HEK293T (cell line): ENCODE data around the gene SH3BP5L.
"Not testable (repeated sequence)": the region's sequence is repeated elsewhere in the genome, so short reads cannot be mapped to it uniquely, and the experiment has no call there.

ENCODE experiments used
- CTCF ChIA-PET: fragments of 350-600 bp; formaldehyde crosslinking; extraction: SDS; loops from one replicate; lab custom pipeline; 2021; ENCODE audit warnings: antibody characterized with exemption, inconsistent platforms; lab: Yijun Ruan, JAX
- POLR2A ChIA-PET: fragments of 350-600 bp; formaldehyde crosslinking; extraction: SDS; loops from one replicate; lab custom pipeline; 2020; ENCODE audit warnings: antibody characterized with exemption, inconsistent platforms; lab: Yijun Ruan, JAX
- DNase-seq: peaks from one replicate; pipeline ENCODE4 v3.0.0; 2012; ENCODE audit warnings: mixed read lengths; ENCODE audit errors: extremely low spot score
- ARNT ChIP-seq: fragments of 450-650 bp; IDR thresholded peaks from 2 replicates; pipeline ENCODE4 v1.6.1; 2017; ENCODE audit warnings: mild to moderate bottlenecking
- BHLHE40 ChIP-seq: fragments of 450-650 bp; IDR thresholded peaks from 2 replicates; pipeline ENCODE4 v1.6.1; 2016; ENCODE audit warnings: mild to moderate bottlenecking, moderate library complexity, borderline replicate concordance
- CTBP1 ChIP-seq: fragments of 450-650 bp; IDR thresholded peaks from 2 replicates; pipeline ENCODE4 v1.6.1; 2016; ENCODE audit warnings: borderline replicate concordance
- ELF4 ChIP-seq: fragments of 450-650 bp; IDR thresholded peaks from 2 replicates; pipeline ENCODE4 v1.6.1; 2017; ENCODE audit warnings: antibody characterized with exemption
- FOXA1 ChIP-seq: fragments of 450-650 bp; IDR thresholded peaks from 2 replicates; pipeline ENCODE4 v1.6.1; 2016; ENCODE audit warnings: mild to moderate bottlenecking
- FOXK2 ChIP-seq: fragments of 450-650 bp; IDR thresholded peaks from 2 replicates; pipeline ENCODE4 v1.6.1; 2016; ENCODE audit warnings: mild to moderate bottlenecking
- FOXM1 ChIP-seq: fragments of 450-650 bp; IDR thresholded peaks from 2 replicates; pipeline ENCODE4 v1.6.1; 2017; ENCODE audit warnings: mild to moderate bottlenecking, borderline replicate concordance
- HDGF ChIP-seq: fragments of 450-650 bp; IDR thresholded peaks from 2 replicates; pipeline ENCODE4 v1.6.1; 2017; ENCODE audit warnings: antibody characterized with exemption, borderline replicate concordance
- L3MBTL2 ChIP-seq: fragments of 450-650 bp; conservative IDR thresholded peaks from 2 replicates; pipeline ENCODE4 v1.6.1; 2016; ENCODE audit warnings: mild to moderate bottlenecking
- LEF1 ChIP-seq: fragments of 450-650 bp; IDR thresholded peaks from 2 replicates; pipeline ENCODE4 v1.6.1; 2017; ENCODE audit warnings: mild to moderate bottlenecking, borderline replicate concordance
- NFRKB ChIP-seq: fragments of 450-650 bp; IDR thresholded peaks from 2 replicates; pipeline ENCODE4 v1.6.1; 2016; ENCODE audit warnings: mild to moderate bottlenecking, moderate library complexity
- PKNOX1 ChIP-seq: fragments of 450-650 bp; IDR thresholded peaks from 2 replicates; pipeline ENCODE4 v1.6.1; 2016
- SP1 ChIP-seq: fragments of 450-650 bp; IDR thresholded peaks from 2 replicates; pipeline ENCODE4 v1.6.1; 2017
- SUZ12 ChIP-seq: fragments of 450-650 bp; IDR thresholded peaks from 2 replicates; pipeline ENCODE4 v1.6.1; 2016; ENCODE audit warnings: mild to moderate bottlenecking
- TARDBP ChIP-seq: fragments of 450-650 bp; IDR thresholded peaks from 2 replicates; pipeline ENCODE4 v1.6.1; 2016
- ZNF384 ChIP-seq: fragments of 450-650 bp; IDR thresholded peaks from 2 replicates; pipeline ENCODE4 v1.6.1; 2016

Gene SH3BP5L

GRCh38 chr1:248802454-248802853, 23.3 kb downstream of the SH3BP5L start:
- POLR2A ChIA-PET, result no interaction called here
- DNase-seq, result no peak
- CTCF ChIA-PET, result no interaction called here
- TF ChIP-seq ARNT (no peak), BHLHE40 (no peak), FOXK2 (no peak), FOXM1 (no peak), TARDBP (no peak), PKNOX1 (no peak)

- CTCF ChIA-PET, result no interaction called here
- DNase-seq, result no peak
- no peak for TF ChIP-seq ELF4
- no peak for TF ChIP-seq HDGF
- TF ChIP-seq L3MBTL2, result no peak
- no peak for TF ChIP-seq ARNT
- TF ChIP-seq CTBP1, result no peak
- no peak for TF ChIP-seq NFRKB
- no peak for TF ChIP-seq SP1
- no peak for TF ChIP-seq BHLHE40
- no peak for TF ChIP-seq FOXK2
- TF ChIP-seq FOXM1, result no peak
- TF ChIP-seq SUZ12, result no peak
- POLR2A ChIA-PET, result no interaction called here
Measured at GRCh38 chr1:248800459-248800858, 25.3 kb downstream of the SH3BP5L start.

- no peak for TF ChIP-seq TARDBP
- no peak for TF ChIP-seq NFRKB
- TF ChIP-seq LEF1, result no peak
- TF ChIP-seq ZNF384, result no peak
- no peak for TF ChIP-seq SUZ12
- TF ChIP-seq L3MBTL2, result no peak
- no peak for TF ChIP-seq ARNT
- no peak for TF ChIP-seq FOXK2
- no peak for TF ChIP-seq CTBP1
- no peak for TF ChIP-seq PKNOX1
- TF ChIP-seq BHLHE40, result no peak
- no peak for TF ChIP-seq FOXA1
- no peak for TF ChIP-seq ELF4
- TF ChIP-seq FOXM1, result no peak
- no peak for TF ChIP-seq HDGF
- CTCF ChIA-PET, result no interaction called here
- no peak for DNase-seq
- POLR2A ChIA-PET, result no interaction called here
Measured at GRCh38 chr1:248798791-248799190, 26.9 kb downstream of the SH3BP5L start.

- POLR2A ChIA-PET, DNase-seq, CTCF ChIA-PET: not testable (repeated sequence)
Measured at GRCh38 chr1:248794663-248795062, 31.1 kb downstream of the SH3BP5L start.

DNA sequence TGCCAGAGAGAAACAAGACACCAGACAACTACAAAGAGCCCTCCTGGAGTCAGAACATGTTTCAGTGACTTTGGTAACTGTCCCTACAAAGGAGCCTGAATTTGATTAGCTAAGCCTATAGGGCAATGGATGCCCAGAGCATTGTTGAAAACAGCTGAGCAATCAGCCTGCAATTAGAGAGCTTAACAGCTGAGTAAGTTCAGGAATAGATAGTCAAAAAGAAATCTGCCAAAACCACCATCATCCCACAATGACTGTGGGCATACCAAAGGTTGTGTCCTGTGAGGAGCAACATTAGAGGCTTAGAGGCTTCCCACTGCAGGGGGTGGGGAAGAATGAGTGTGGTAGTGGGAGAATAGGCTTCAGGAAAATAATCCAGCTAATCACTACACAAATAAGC, 32.1 kb downstream of the SH3BP5L start:
- ChIA-PET POLR2A (interaction anchor here (0.7 kb wide), 1 partner anchor 12 kb away, joined by 3 read pairs; no protein-coding TSS in a partner anchor), CTCF (no interaction called here)
- no peak for DNase-seq
- TF ChIP-seq FOXK2, result no peak
- TF ChIP-seq SP1, result no peak
- TF ChIP-seq LEF1, result no peak

GRCh38 chr1:248792342-248792741, 33.4 kb downstream of the SH3BP5L start:
- CTCF ChIA-PET, result no interaction called here
- no peak for DNase-seq
- POLR2A ChIA-PET, result no interaction called here
- TF ChIP-seq SUZ12 (no peak), PKNOX1 (no peak), TARDBP (no peak), FOXK2 (no peak), ZNF384 (no peak), ARNT (no peak), FOXA1 (no peak), LEF1 (no peak), L3MBTL2 (no peak), SP1 (no peak), ELF4 (no peak), NFRKB (no peak)

DNA sequence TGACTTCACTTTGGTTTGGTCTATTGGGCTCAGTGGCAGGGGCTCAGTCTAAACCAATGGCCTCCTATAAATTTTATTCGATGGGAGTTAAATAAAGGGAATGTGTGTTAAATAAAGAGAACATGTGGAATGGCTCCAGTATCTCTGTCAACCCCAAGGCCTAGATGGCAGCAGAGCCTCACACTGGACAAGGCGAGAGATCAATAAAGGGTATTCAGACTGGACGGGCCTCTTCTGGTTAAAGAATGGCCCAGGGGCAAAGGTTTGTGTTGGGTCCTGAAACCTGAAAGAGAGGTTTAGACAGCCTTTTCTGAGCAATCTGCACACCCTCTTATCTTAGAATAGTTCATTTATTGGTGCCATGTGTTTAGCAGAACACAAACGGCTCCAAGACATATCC, 34.7 kb downstream of the SH3BP5L start:
- CTCF ChIA-PET, result no interaction called here
- POLR2A ChIA-PET, result no interaction called here
- DNase-seq, result no peak
- TF ChIP-seq SP1, result no peak
- TF ChIP-seq SUZ12, result no peak
- no peak for TF ChIP-seq HDGF
- no peak for TF ChIP-seq ARNT
- TF ChIP-seq ELF4, result no peak
